NCI-H146 treated with DMSO at 0.1 percent for 48 hours (cell line): ENCODE data around the gene SUSD4.

Experiments
- DNase-seq: peaks from one replicate; lab custom pipeline; 2025; ENCODE audit not compliant: unreplicated experiment; lab: John Stamatoyannopoulos, UW

The SUSD4 gene

GRCh38 chr1:223197923-223198627 lies 165.9 kb downstream of the SUSD4 start:
- DNase-seq = no peak

- no peak for DNase-seq
Measured at GRCh38 chr1:223189903-223190724, 173.9 kb downstream of the SUSD4 start.

GRCh38 chr1:223189525-223189902 lies 174.5 kb downstream of the SUSD4 start:
- DNase-seq = no peak

- no peak for DNase-seq
Measured at GRCh38 chr1:223188618-223189356, 175.2 kb downstream of the SUSD4 start.

GRCh38 chr1:223186800-223187199 lies 177.2 kb downstream of the SUSD4 start:
- DNase-seq = no peak

- no peak for DNase-seq
Measured at GRCh38 chr1:223183268-223183862, 180.6 kb downstream of the SUSD4 start.

GRCh38 chr1:223180731-223181321 lies 183.2 kb downstream of the SUSD4 start:
- no peak for DNase-seq

- no peak for DNase-seq
Measured at GRCh38 chr1:223179786-223180185, 184.2 kb downstream of the SUSD4 start.

GRCh38 chr1:223179280-223179679 lies 184.7 kb downstream of the SUSD4 start:
- DNase-seq = no peak

- DNase-seq = no peak
Measured at GRCh38 chr1:223177681-223178080, 186.3 kb downstream of the SUSD4 start.

- no peak for DNase-seq
Measured at GRCh38 chr1:223176437-223176836, 187.5 kb downstream of the SUSD4 start.

- no peak for DNase-seq
Measured at GRCh38 chr1:223175633-223176032, 188.3 kb downstream of the SUSD4 start.

- DNase-seq = no peak
Measured at GRCh38 chr1:223175032-223175431, 188.9 kb downstream of the SUSD4 start.
